ENCODE measurements around the gene MYO1C.
"Not testable (repeated sequence)": the region's sequence is repeated elsewhere in the genome, so short reads cannot be mapped to it uniquely, and the experiment has no call there.

The MYO1C gene

DNA sequence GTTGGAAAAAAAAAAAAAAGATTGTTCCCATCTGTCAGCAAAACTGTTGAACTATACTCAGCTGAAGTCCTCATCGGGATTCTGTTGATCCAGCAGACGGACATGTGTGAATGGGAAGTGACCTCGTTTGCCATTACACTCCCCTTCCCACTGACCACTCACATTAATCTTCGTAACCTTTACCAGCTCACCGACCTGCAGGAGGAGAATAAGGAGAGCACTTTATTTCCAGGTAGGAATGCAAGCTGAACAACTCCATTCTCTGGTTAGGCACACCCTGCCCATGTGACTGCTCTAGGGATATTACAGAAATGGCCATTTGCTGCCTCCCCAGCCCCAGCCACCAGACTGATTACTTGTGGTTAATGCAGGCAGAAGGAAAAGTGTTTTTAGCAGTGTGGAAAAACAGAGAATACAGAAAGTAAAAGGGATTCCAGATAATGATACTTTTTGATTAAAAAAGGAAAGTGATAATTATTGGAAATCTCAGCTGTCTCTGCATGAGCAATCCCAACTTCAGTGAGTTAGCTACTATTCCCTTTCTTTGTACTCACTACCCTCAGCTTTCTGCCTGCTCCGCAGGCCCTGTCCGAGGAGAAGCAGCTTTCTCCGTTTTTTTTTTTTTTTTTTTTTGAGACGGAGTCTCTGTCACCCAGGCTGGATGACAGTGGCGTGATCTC is 68.9 kb downstream of the MYO1C start:
- DNase-seq (ENCODE audit: low read depth in 2 of 2): no peak

DNA sequence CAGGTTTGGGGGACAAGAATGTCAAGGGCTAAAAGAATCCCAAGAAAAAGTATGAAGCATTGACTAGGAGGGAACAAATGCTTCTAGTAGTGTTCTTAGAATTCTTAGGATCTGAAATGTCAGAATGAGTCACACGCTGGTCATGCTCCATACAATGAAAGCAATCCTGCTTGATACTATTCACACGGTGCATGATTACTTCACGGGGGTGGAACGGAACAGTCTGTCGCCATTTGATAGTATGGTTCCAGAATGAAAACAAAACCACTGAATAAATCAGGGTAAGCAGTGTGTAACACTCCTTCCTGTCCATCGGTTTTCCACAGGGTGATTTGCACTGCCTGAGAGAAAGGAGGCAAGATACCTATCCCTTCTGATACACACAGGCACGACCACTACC is 69.6 kb downstream of the MYO1C start:
- DNase-seq (ENCODE audit: low read depth in 2 of 2): no peak

DNA sequence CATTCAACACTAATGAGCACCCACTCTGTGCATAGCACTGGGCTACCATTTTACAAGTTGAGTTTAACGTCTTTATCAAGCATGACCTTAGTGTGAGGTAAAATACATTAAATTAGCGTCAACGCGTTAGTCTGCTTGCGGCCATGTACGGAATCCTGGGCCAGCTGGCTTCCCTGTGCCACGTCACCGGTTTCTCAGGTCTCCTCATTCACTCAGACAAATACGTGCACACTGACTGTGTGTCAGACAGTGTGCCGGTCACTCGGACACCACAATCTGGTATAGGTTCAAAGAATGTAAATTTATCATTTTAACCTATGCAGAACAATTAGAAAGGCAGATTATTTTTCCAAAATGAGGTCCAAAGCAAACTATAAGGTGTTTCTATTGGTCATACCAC is 71.0 kb downstream of the MYO1C start:
- DNase-seq (ENCODE audit: low read depth in 2 of 2): no peak

DNA sequence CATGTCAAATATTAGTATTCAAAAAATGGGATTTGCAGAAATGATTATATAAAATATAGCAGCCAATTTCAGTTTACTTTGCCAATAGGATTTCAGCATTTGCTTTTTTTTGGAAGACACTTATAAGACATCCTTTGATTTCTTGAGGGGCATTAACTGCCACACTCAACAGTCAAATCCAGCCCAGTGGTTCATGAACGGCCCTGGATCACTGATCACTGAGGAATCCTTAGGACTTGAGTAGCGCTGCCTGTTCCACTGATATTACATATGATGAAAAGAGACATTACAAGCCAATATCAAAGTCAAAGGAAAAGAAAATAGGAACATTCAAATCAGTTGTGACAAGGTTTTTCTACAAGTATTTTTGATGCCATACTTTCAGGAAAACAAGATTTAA is 71.5 kb downstream of the MYO1C start:
- no peak for DNase-seq (ENCODE audit: low read depth in 2 of 2)

DNA sequence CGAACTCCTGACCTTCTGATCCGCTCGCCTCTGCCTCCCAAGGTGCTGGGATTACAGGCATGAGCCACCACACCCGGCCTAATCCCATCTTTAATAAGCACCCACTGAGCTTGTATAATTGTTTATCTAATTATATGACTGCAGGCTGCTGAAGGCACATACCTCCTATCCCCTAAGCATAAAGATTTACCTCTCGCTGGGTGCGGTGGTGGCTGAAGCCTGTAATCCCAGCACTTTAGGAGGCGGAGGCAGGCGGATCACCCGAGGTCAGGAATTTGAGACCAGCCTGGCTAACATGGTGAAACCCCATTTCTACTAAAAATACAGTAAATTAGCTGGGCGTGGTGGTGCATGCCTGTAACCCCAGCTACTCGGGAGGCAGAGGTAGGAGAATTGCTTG is 72.3 kb downstream of the MYO1C start:
- no peak for DNase-seq (ENCODE audit: low read depth in 2 of 2)

DNA sequence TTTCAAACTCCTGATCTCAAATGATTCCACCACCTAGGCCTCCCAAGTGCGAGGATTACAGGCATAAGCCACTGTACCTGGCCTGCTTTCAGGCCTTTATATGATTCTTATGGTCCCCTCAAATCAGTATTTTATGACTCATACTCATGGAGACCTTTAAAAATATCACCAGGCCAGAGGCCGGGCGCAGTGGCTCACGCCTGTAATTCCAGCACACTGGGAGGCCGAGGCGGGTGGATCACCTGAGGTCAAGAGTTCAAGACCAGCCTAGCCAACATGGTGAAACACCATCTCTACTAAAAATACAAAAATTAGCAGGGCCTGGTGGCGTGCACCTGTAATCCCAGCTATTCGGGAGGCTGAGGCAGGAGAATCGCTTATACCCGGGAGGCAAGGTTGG is 74.0 kb downstream of the MYO1C start:
- not testable (repeated sequence) for DNase-seq (ENCODE audit: low read depth in 2 of 2)

DNA sequence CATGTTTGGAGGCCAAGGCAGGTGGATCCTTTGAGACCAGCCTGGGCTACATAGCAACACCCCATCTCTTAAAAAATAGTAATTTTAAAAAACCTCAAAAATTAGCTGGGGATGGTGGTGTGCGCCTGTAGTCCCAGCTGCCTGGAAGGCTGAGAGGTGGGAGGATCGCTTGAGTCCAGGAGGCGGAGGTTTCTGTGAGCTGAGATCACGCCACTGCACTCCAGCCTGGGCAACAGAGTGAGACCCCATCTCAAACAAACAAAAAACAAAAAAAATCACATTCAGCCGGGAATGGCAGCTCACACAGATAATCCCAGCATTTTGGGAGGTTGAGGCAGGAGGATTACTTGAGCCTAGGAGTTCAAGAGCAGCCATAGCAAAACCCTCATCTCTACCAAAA is 76.1 kb downstream of the MYO1C start:
- no peak for DNase-seq (ENCODE audit: low read depth in 2 of 2)

DNA sequence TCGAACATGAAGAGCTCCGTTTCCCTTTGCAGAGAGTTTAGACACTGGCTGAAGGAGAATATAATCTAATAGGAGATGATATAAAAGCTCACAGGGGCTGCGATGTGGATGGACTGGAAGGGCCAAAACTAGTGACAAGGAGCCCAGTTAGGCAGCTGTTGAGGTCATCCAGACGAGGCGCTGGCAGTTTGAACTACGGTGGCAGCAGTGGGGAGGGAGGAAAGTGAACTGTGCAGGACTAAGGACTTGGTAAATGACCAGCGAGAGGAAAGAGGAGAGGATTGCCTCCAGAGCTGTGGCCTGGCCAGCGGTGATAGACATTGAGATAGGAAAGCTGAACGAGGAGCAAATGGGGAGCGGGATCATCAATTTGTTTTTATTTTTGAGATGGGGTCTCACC is 77.9 kb downstream of the MYO1C start:
- no peak for DNase-seq (ENCODE audit: low read depth in 2 of 2)

Data from stimulated activated CD8-positive, alpha-beta memory T cell treated with anti-CD3 and anti-CD28 coated beads, Interleukin-15, amount 100 ng/mL, for 48 hours (primary cell).